Neural progenitor cell (in vitro differentiated cells): Measurements from ENCODE around the gene NCS1. TPM values are rescaled to one million over a fixed set of nuclear protein-coding genes. Genes with fewer than 3 reads are reported as not detected.

ENCODE experiments used
- DNase-seq: peaks from one replicate; pipeline ENCODE4 v3.0.0-alpha.2; 2016; ENCODE audit warnings: low spot score
- H2AFZ ChIP-seq: fragments of 200-600 bp; sonication (generic); replicated peaks from 2 replicates; pipeline ENCODE4 v1.6.1; 2016; ENCODE audit warnings: antibody characterized with exemption
- H3F3A ChIP-seq: fragments of 200-600 bp; sonication (generic); 2 replicates; pipeline ENCODE4 v1.6.1; 2016; ENCODE audit warnings: antibody characterized with exemption, low read depth
- H3K27ac ChIP-seq: fragments of 200-600 bp; sonication (generic); 2 replicates; pipeline ENCODE4 v1.5.1; 2016; ENCODE audit warnings: mild to moderate bottlenecking
- H3K27me3 ChIP-seq: fragments of 200-600 bp; sonication (generic); 2 replicates; pipeline ENCODE4 v1.6.1; 2016; ENCODE audit warnings: mild to moderate bottlenecking, moderate library complexity
- H3K36me3 ChIP-seq: fragments of 200-600 bp; sonication (generic); 2 replicates; pipeline ENCODE4 v1.5.1; 2016
- H3K4me1 ChIP-seq: fragments of 200-600 bp; sonication (generic); 2 replicates; pipeline ENCODE4 v1.6.1; 2016; ENCODE audit warnings: mixed run types
- H3K4me2 ChIP-seq: fragments of 200-600 bp; sonication (generic); 2 replicates; pipeline ENCODE4 v1.6.1; 2016
- H3K4me3 ChIP-seq: fragments of 200-600 bp; sonication (generic); 2 replicates; pipeline ENCODE4 v1.5.1; 2016
- H3K79me2 ChIP-seq: fragments of 200-600 bp; sonication (generic); 2 replicates; pipeline ENCODE4 v1.6.1; 2016; ENCODE audit warnings: low read depth
- H3K9ac ChIP-seq: fragments of 200-600 bp; sonication (generic); 2 replicates; pipeline ENCODE4 v1.6.1; 2016
- H3K9me3 ChIP-seq: fragments of 200-600 bp; sonication (generic); 2 replicates; pipeline ENCODE4 v1.5.1; 2016; ENCODE audit warnings: low read depth
- H4K20me1 ChIP-seq: fragments of 200-600 bp; sonication (generic); 2 replicates; pipeline ENCODE4 v1.6.1; 2016; ENCODE audit warnings: low read depth
- H3K27ac Mint-ChIP-seq: 3 replicates; pipeline ENCODE4 v1.8.0; 2021; ENCODE audit warnings: mixed read lengths
- H3K27me3 Mint-ChIP-seq: 2 replicates; pipeline ENCODE4 v1.8.0; 2022; ENCODE audit warnings: low read depth, mild to moderate bottlenecking, inconsistent platforms, moderate library complexity, mixed read lengths; ENCODE audit not compliant: insufficient read depth
- H3K36me3 Mint-ChIP-seq: 3 replicates; pipeline ENCODE4 v1.8.0; 2021; ENCODE audit warnings: mixed read lengths
- H3K4me1 Mint-ChIP-seq: 3 replicates; pipeline ENCODE4 v1.8.0; 2021; ENCODE audit warnings: mixed read lengths
- H3K4me3 Mint-ChIP-seq: 3 replicates; pipeline ENCODE4 v1.8.0; 2021; ENCODE audit warnings: mild to moderate bottlenecking, moderate library complexity, mixed read lengths
- H3K9me3 Mint-ChIP-seq: 3 replicates; pipeline ENCODE4 v1.8.0; 2020; ENCODE audit warnings: mixed read lengths
- CTCF ChIP-seq: fragments of 200-600 bp; sonication (generic); IDR thresholded peaks from 2 replicates; pipeline ENCODE4 v1.5.1; 2017; ENCODE audit warnings: antibody characterized with exemption, mild to moderate bottlenecking
- EZH2 ChIP-seq: fragments of 200-600 bp; sonication (generic); IDR thresholded peaks from 2 replicates; pipeline ENCODE4 v1.6.1; 2017; ENCODE audit warnings: antibody characterized with exemption, mild to moderate bottlenecking, moderate library complexity
- EZH2phosphoT487 ChIP-seq: fragments of 200-600 bp; sonication (generic); IDR thresholded peaks from 2 replicates; pipeline ENCODE4 v1.6.1; 2017; ENCODE audit warnings: antibody characterized with exemption
- total RNA-seq: library from RNA; depleted of rRNA; stranded (reverse); fragments of >200 nt; gene quantifications from 2 replicates; pipeline ENCODE4 v1.2.3, GENCODE V29; 2015; ENCODE audit warnings: low replicate concordance

NCS1 gene
- total RNA-seq, 1 donor from 2014 or later: 16.0 TPM

GRCh38 chr9:130227833-130228232 is 55.6 kb downstream of the NCS1 start:
- no peak overlapping the region for H3K9ac ChIP-seq
- H3K4me1 ChIP-seq: no peaks in the 10 kb centered on the region
- no peaks in the 10 kb centered on the region for H3K36me3 ChIP-seq
- peaks cover 6% of the 10 kb centered on the region for H3K9me3 Mint-ChIP-seq
- H3K27me3 Mint-ChIP-seq: peaks cover 2% of the 10 kb centered on the region
- no peaks in the 10 kb centered on the region for H3K79me2 ChIP-seq
- H3K36me3 Mint-ChIP-seq: peaks cover 16% of the 10 kb centered on the region
- H3F3A ChIP-seq: no peaks in the 10 kb centered on the region
- no peak overlapping the region for H3K4me3 Mint-ChIP-seq
- no peak overlapping the region for H3K27ac ChIP-seq
- H3K4me2 ChIP-seq: no peak overlapping the region
- H3K4me3 ChIP-seq: no peak overlapping the region
- no peaks in the 10 kb centered on the region for H3K9me3 ChIP-seq
- H3K27ac Mint-ChIP-seq: no peak overlapping the region
- H2AFZ ChIP-seq: no peak overlapping the region
- TF ChIP-seq CTCF: no peak
- H4K20me1 ChIP-seq: no peaks in the 10 kb centered on the region
- no peak for DNase-seq
- H3K27me3 ChIP-seq: no peaks in the 10 kb centered on the region
- H3K4me1 Mint-ChIP-seq: peaks cover 6% of the 10 kb centered on the region

- Histone ChIP-seq H3K27me3 (no peaks in the 10 kb centered on the region), H3K27ac (no peak overlapping the region), H3K9ac (no peak overlapping the region), H2AFZ (no peak overlapping the region), H3K9me3 (no peaks in the 10 kb centered on the region), H3F3A (no peaks in the 10 kb centered on the region), H4K20me1 (no peaks in the 10 kb centered on the region), H3K36me3 (no peaks in the 10 kb centered on the region), H3K4me3 (no peak overlapping the region), H3K4me2 (no peak overlapping the region), H3K79me2 (no peaks in the 10 kb centered on the region), H3K4me1 (no peaks in the 10 kb centered on the region)
- H3K27ac Mint-ChIP-seq: no peak overlapping the region
- DNase-seq: no peak
- H3K4me1 Mint-ChIP-seq: peaks cover 8% of the 10 kb centered on the region
- no peak overlapping the region for H3K4me3 Mint-ChIP-seq
- H3K27me3 Mint-ChIP-seq: peaks cover 2% of the 10 kb centered on the region
- peaks cover 6% of the 10 kb centered on the region for H3K9me3 Mint-ChIP-seq
- no peak for TF ChIP-seq CTCF
- peaks cover 19% of the 10 kb centered on the region for H3K36me3 Mint-ChIP-seq
Measured at GRCh38 chr9:130229759-130230158, 57.6 kb downstream of the NCS1 start.

GRCh38 chr9:130230631-130231030 is 58.4 kb downstream of the NCS1 start:
- Histone ChIP-seq H3K36me3 (no peaks in the 10 kb centered on the region), H3K79me2 (no peaks in the 10 kb centered on the region), H2AFZ (no peak overlapping the region), H3K4me3 (no peak overlapping the region), H3K4me2 (no peak overlapping the region), H3F3A (no peaks in the 10 kb centered on the region), H3K4me1 (no peaks in the 10 kb centered on the region), H4K20me1 (no peaks in the 10 kb centered on the region), H3K9me3 (no peaks in the 10 kb centered on the region), H3K9ac (no peak overlapping the region), H3K27me3 (no peaks in the 10 kb centered on the region), H3K27ac (no peak overlapping the region)
- DNase-seq: no peak
- H3K27ac Mint-ChIP-seq: no peak overlapping the region
- peaks cover 6% of the 10 kb centered on the region for H3K9me3 Mint-ChIP-seq
- H3K4me3 Mint-ChIP-seq: no peak overlapping the region
- H3K36me3 Mint-ChIP-seq: peaks cover 19% of the 10 kb centered on the region
- peaks cover 2% of the 10 kb centered on the region for H3K27me3 Mint-ChIP-seq
- H3K4me1 Mint-ChIP-seq: peaks cover 9% of the 10 kb centered on the region
- TF ChIP-seq EZH2phosphoT487 (no peak), CTCF (no peak), EZH2 (no peak)
